IMR-90 (cell line): Measurements from ENCODE around the gene C1QC. TPM values are rescaled to one million over a fixed set of nuclear protein-coding genes. Genes with fewer than 3 reads are reported as not detected.

Source experiments
- ATAC-seq: fragments of 200-7000 bp; cut with Tn5 transposase; 2 replicates; pipeline ENCODE4 v1.9.1; 2020; ENCODE audit warnings: low read depth, mild to moderate bottlenecking, moderate library complexity
- BruUV-seq: library from RNA; stranded (reverse); fragments of 400-500 nt; replicated peaks from 2 replicates; lab custom pipeline; 2021; lab: Mats Ljungman, UMichigan
- CTCF ChIA-PET: fragments of 300-600 bp; formaldehyde crosslinking; extraction: SDS; loops from one replicate; lab custom pipeline; 2021; ENCODE audit warnings: antibody characterized with exemption; lab: Yijun Ruan, JAX
- POLR2A ChIA-PET: fragments of 300-600 bp; sonication (Branson Sonifier 250); formaldehyde crosslinking; loops from one replicate; lab custom pipeline; 2022; ENCODE audit warnings: antibody characterized with exemption; ENCODE audit not compliant: unreplicated experiment; lab: Charles Lee
- DNase-seq: peaks from one replicate; pipeline ENCODE4 v3.0.0; 2013
- H2AFZ ChIP-seq: replicated peaks from 2 replicates; pipeline ENCODE3; 2013; ENCODE audit warnings: low read length, mild to moderate bottlenecking; ENCODE audit not compliant: poor library complexity
- H2AK5ac ChIP-seq: 2 replicates; pipeline ENCODE4 v1.6.1; 2013; ENCODE audit warnings: low read depth, low read length, inconsistent platforms
- H2AK9ac ChIP-seq: replicated peaks from 2 replicates; pipeline ENCODE3; 2013; ENCODE audit warnings: mild to moderate bottlenecking, low read depth, low read length, moderate library complexity; ENCODE audit not compliant: poor library complexity
- H2BK120ac ChIP-seq: 2 replicates; pipeline ENCODE4 v1.6.1; 2013; ENCODE audit warnings: low read depth, low read length, inconsistent platforms
- H2BK15ac ChIP-seq: 3 replicates; pipeline ENCODE4 v1.6.1; 2013; ENCODE audit warnings: low read depth, low read length, inconsistent platforms
- H2BK20ac ChIP-seq: 2 replicates; pipeline ENCODE4 v1.6.1; 2013; ENCODE audit warnings: low read depth, mild to moderate bottlenecking, inconsistent platforms, low read length, moderate library complexity
- H2BK5ac ChIP-seq: 2 replicates; pipeline ENCODE4 v1.6.1; 2013; ENCODE audit warnings: mild to moderate bottlenecking, low read depth, low read length, inconsistent platforms; ENCODE audit not compliant: poor library complexity, severe bottlenecking
- H3K14ac ChIP-seq: replicated peaks from 2 replicates; pipeline ENCODE4 v1.6.1; 2013; ENCODE audit warnings: low read depth, low read length, inconsistent platforms
- H3K18ac ChIP-seq: 2 replicates; pipeline ENCODE4 v1.6.1; 2013; ENCODE audit warnings: low read depth, low read length, control low read depth
- H3K23ac ChIP-seq: 2 replicates; pipeline ENCODE4 v1.6.1; 2013; ENCODE audit warnings: low read depth, low read length, inconsistent platforms
- H3K27ac ChIP-seq: 2 replicates; pipeline ENCODE4 v1.5.1; 2013; ENCODE audit warnings: mild to moderate bottlenecking, control low read depth, low read length; ENCODE audit not compliant: insufficient read depth
- H3K27me3 ChIP-seq: 2 replicates; pipeline ENCODE4 v1.6.1; 2013; ENCODE audit warnings: low read length; ENCODE audit not compliant: control insufficient read depth, insufficient read depth
- H3K36me3 ChIP-seq: 2 replicates; pipeline ENCODE4 v1.6.1; 2013; ENCODE audit warnings: low read length, mixed read lengths; ENCODE audit not compliant: control insufficient read depth, insufficient read depth
- H3K4ac ChIP-seq: 2 replicates; pipeline ENCODE4 v1.6.1; 2013; ENCODE audit warnings: low read depth, low read length, inconsistent platforms
- H3K4me1 ChIP-seq: 2 replicates; pipeline ENCODE4 v1.6.1; 2013; ENCODE audit warnings: low read length, mixed read lengths; ENCODE audit not compliant: control insufficient read depth, insufficient read depth
- H3K4me2 ChIP-seq: 2 replicates; pipeline ENCODE4 v1.6.1; 2013; ENCODE audit warnings: low read depth, mild to moderate bottlenecking, control low read depth, low read length, moderate library complexity
- H3K4me3 ChIP-seq: 2 replicates; pipeline ENCODE4 v1.5.1; 2013; ENCODE audit warnings: low read depth, mild to moderate bottlenecking, control low read depth, low read length, moderate library complexity; ENCODE audit not compliant: insufficient read depth
- H3K56ac ChIP-seq: 2 replicates; pipeline ENCODE4 v1.6.1; 2013; ENCODE audit warnings: low read length, inconsistent platforms; ENCODE audit not compliant: insufficient read depth; ENCODE audit errors: extremely low read depth
- H3K79me1 ChIP-seq, 2 experiments: 2 replicates each; pipeline ENCODE4 v1.6.1; 2013; ENCODE audit warnings: low read length in 2 of 2, inconsistent platforms in 1 of 2, low read depth in 1 of 2
- H3K9ac ChIP-seq: 2 replicates; pipeline ENCODE4 v1.6.1; 2013; ENCODE audit warnings: low read depth, low read length, control low read depth
- H3K9me1 ChIP-seq: 2 replicates; pipeline ENCODE4 v1.6.1; 2013; ENCODE audit warnings: low read length, inconsistent platforms; ENCODE audit not compliant: insufficient read depth
- H3K9me3 ChIP-seq: 2 replicates; pipeline ENCODE4 v1.6.1; 2013; ENCODE audit warnings: low read length; ENCODE audit not compliant: control insufficient read depth, insufficient read depth
- H4K20me1 ChIP-seq: 2 replicates; pipeline ENCODE4 v1.6.1; 2013; ENCODE audit warnings: low read length, inconsistent platforms; ENCODE audit not compliant: insufficient read depth
- H4K5ac ChIP-seq: 2 replicates; pipeline ENCODE4 v1.6.1; 2013; ENCODE audit warnings: mild to moderate bottlenecking, low read depth, low read length, control low read depth
- H4K8ac ChIP-seq, 2 experiments: 2 replicates each; pipeline ENCODE4 v1.6.1; 2013; ENCODE audit warnings: low read depth in 2 of 2, low read length in 2 of 2, control low read depth in 1 of 2, inconsistent platforms in 1 of 2
- H4K91ac ChIP-seq: 2 replicates; pipeline ENCODE4 v1.6.1; 2013; ENCODE audit warnings: low read depth, low read length, inconsistent platforms; ENCODE audit not compliant: insufficient read depth
- BHLHE40 ChIP-seq: fragments of 150-350 bp; IDR thresholded peaks from 2 replicates; pipeline ENCODE4 v1.6.1; 2016; ENCODE audit warnings: mild to moderate bottlenecking, low read depth, low read length
- CEBPB ChIP-seq: IDR thresholded peaks from 2 replicates; pipeline ENCODE4 v1.6.1; 2012; ENCODE audit warnings: low read depth, low read length, improper control_type of control experiment
- CHD1 ChIP-seq: IDR thresholded peaks from 2 replicates; pipeline ENCODE4 v1.6.1; 2012; ENCODE audit warnings: low read depth, low read length, improper control_type of control experiment
- CTCF ChIP-seq: conservative IDR thresholded peaks from 2 replicates; pipeline ENCODE4 v1.5.1; 2012; ENCODE audit warnings: mild to moderate bottlenecking, low read depth, low read length, improper control_type of control experiment
- ELK1 ChIP-seq: fragments of 150-350 bp; IDR thresholded peaks from 2 replicates; pipeline ENCODE4 v1.6.1; 2016; ENCODE audit warnings: low read depth, mild to moderate bottlenecking, low read length, moderate library complexity, borderline replicate concordance
- FOS ChIP-seq: fragments of 150-350 bp; IDR thresholded peaks from 2 replicates; pipeline ENCODE4 v1.6.1; 2016; ENCODE audit warnings: low read depth, low read length
- MAFK ChIP-seq: IDR thresholded peaks from 2 replicates; pipeline ENCODE4 v1.6.1; 2012; ENCODE audit warnings: low read depth, low read length, improper control_type of control experiment
- MAZ ChIP-seq: IDR thresholded peaks from 2 replicates; pipeline ENCODE4 v1.6.1; 2012; ENCODE audit warnings: low read depth, mild to moderate bottlenecking, low read length, improper control_type of control experiment, moderate library complexity, borderline replicate concordance
- NFE2L2 ChIP-seq: fragments of 150-350 bp; IDR thresholded peaks from 2 replicates; pipeline ENCODE4 v1.6.1; 2016; ENCODE audit warnings: low read depth, mild to moderate bottlenecking, low read length
- POLR2A ChIP-seq: IDR thresholded peaks from 2 replicates; pipeline ENCODE4 v1.6.1; 2012; ENCODE audit warnings: mild to moderate bottlenecking, low read depth, low read length
- RAD21 ChIP-seq: IDR thresholded peaks from 2 replicates; pipeline ENCODE4 v1.6.1; 2012; ENCODE audit warnings: low read length, improper control_type of control experiment
- RCOR1 ChIP-seq: IDR thresholded peaks from 2 replicates; pipeline ENCODE4 v1.6.1; 2012; ENCODE audit warnings: mild to moderate bottlenecking, low read length, improper control_type of control experiment; ENCODE audit not compliant: insufficient replicate concordance
- RFX5 ChIP-seq: IDR thresholded peaks from 2 replicates; pipeline ENCODE4 v1.8.0; 2012; ENCODE audit warnings: low read depth, mild to moderate bottlenecking, low read length, moderate library complexity
- SMC3 ChIP-seq: fragments of 150-350 bp; IDR thresholded peaks from 2 replicates; pipeline ENCODE4 v1.6.1; 2016; ENCODE audit warnings: low read depth, mild to moderate bottlenecking, antibody characterized with exemption, low read length, moderate library complexity
- USF2 ChIP-seq: fragments of 150-350 bp; IDR thresholded peaks from 2 replicates; pipeline ENCODE4 v1.6.1; 2017; ENCODE audit warnings: mild to moderate bottlenecking, antibody characterized with exemption, low read length, low read depth
- WGBS, 2 experiments: methylation state at CpG; one replicate each; pipeline versions ENCODE4 v1.1.5 to v1.1.7; 2013; ENCODE audit warnings: missing lambda C conversion rate in 2 of 2; ENCODE audit not compliant: insufficient read length in 1 of 2; ENCODE audit errors: extremely low coverage in 2 of 2; 5-methylcytosine and 5-hydroxymethylcytosine counted together
- dilution Hi-C: fragments of 300-500 bp; cut with HindIII; formaldehyde crosslinking; loops from one replicate; pipeline ENCODE4 v1.14.3; 2018; ENCODE audit warnings: low sequenced_read_pairs; ENCODE audit not compliant: unreplicated experiment
- in situ Hi-C: fragments of 300-500 bp; cut with MboI; formaldehyde crosslinking; loops from 3 replicates; pipeline ENCODE4 v1.14.3; 2019; ENCODE audit warnings: low sequenced_read_pairs, inconsistent platforms, mixed read lengths
- intact Hi-C: fragments of 100-400 bp; cut with micrococcal nuclease; formaldehyde crosslinking; loops from 2 replicates; pipeline ENCODE4 v1.10.0; 2022
- polyA plus RNA-seq, 3 experiments: library from polyadenylated mRNA; depleted of rRNA; stranded (reverse); fragments of >200 nt; gene quantifications; 2 replicates each; pipeline ENCODE4 v1.2.3, GENCODE V29; 2012; ENCODE audit warnings: low replicate concordance in 1 of 3
- total RNA-seq: library from RNA; depleted of rRNA; stranded (reverse); fragments of >200 nt; gene quantifications from 2 replicates; pipeline ENCODE4 v1.2.3, GENCODE V29; 2012

Gene C1QC
- total and polyA plus RNA-seq, 2 of the 4 experiments (the other 2 are of a cell fraction) = not detected

- Histone ChIP-seq H3K23ac (no peak overlapping the region), H2BK5ac (no peak overlapping the region), H3K9me3 (peaks cover 3% of the 10 kb centered on the region; the same call in 1 of the 2 replicates), H3K27ac (no peak overlapping the region), H3K36me3 (no peaks in the 10 kb centered on the region), H2BK120ac (no peak overlapping the region), H3K56ac (no peak overlapping the region), H3K4me2 (no peak overlapping the region), H3K9ac (no peak overlapping the region), H2AFZ (no peak overlapping the region), H4K91ac (no peak overlapping the region), H3K27me3 (peaks cover 43% of the 10 kb centered on the region), H3K4ac (no peak overlapping the region), H3K9me1 (no peaks in the 10 kb centered on the region), H4K20me1 (peaks cover 5% of the 10 kb centered on the region; the same call in 1 of the 2 replicates), H2BK20ac (no peak overlapping the region), H3K14ac (no peak overlapping the region), H4K5ac (no peak overlapping the region), H2BK15ac (no peak overlapping the region), H3K4me3 (no peak overlapping the region), H2AK5ac (no peak overlapping the region), H4K8ac (no peak overlapping the region), H3K4me1 (no peaks in the 10 kb centered on the region; the same call in 1 of the 2 replicates), H3K18ac (no peak overlapping the region), H2AK9ac (no peak overlapping the region), H3K79me1 (no peaks in the 10 kb centered on the region)
- ChIA-PET POLR2A (no interaction called here), CTCF (interaction anchor here (0.6 to 0.9 kb wide), 2 partner anchors 99 to 901 kb away, joined by 3 read pairs; no protein-coding TSS in a partner anchor)
- 83% methylated on average over 8 of the region's 23 CpGs; no CpG with 5 or more reads in 1 of the 2 experiments for WGBS, 2 experiments
- in situ Hi-C loops = no loop called here
- no TSS peak for BruUV-seq
- DNase-seq (no peak), ATAC-seq (no peak)
- dilution Hi-C loops = no loop called here
- intact Hi-C loops = no loop called here
- TF ChIP-seq NFE2L2 (no peak), FOS (no peak), USF2 (no peak), MAFK (no peak), CEBPB (no peak), RAD21 (no peak), CTCF (no peak), RFX5 (no peak), CHD1 (no peak), MAZ (no peak), POLR2A (no peak), RCOR1 (no peak), ELK1 (no peak), SMC3 (no peak), BHLHE40 (no peak)
These were observed 4.8 kb upstream of the C1QC start for GRCh38 chr1:22638476-22639234.
